GM21515 (cell line): ENCODE results near the gene TRABD2B.

ENCODE experiments used
- ATAC-seq: cut with Tn5 transposase; IDR thresholded peaks from one replicate; pipeline ENCODE4 v1.9.1; 2021; ENCODE audit not compliant: unreplicated experiment

TRABD2B gene

GRCh38 chr1:47856996-47857395, 140.2 kb downstream of the TRABD2B start:
- ATAC-seq: no peak

DNA sequence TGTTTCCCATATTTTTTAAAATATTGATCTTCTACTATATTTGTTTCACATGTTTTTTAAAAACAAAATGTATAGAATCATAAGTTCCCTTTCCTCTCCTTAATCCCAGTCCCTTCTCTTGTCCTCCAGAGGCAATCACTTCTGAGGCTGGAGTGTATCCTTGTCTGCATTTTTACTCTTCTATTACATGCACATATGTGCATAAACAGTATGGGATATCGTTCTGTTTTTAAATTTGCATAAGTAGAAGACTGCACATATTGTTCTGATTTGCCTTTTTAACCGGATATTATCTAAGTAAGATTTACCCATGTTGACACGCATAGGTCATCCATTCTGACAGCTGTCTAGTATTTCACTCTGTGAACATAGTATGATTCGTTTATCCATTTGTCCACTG, 142.0 kb downstream of the TRABD2B start:
- ATAC-seq: no peak

GRCh38 chr1:47854552-47855144, 142.5 kb downstream of the TRABD2B start:
- no peak for ATAC-seq

DNA sequence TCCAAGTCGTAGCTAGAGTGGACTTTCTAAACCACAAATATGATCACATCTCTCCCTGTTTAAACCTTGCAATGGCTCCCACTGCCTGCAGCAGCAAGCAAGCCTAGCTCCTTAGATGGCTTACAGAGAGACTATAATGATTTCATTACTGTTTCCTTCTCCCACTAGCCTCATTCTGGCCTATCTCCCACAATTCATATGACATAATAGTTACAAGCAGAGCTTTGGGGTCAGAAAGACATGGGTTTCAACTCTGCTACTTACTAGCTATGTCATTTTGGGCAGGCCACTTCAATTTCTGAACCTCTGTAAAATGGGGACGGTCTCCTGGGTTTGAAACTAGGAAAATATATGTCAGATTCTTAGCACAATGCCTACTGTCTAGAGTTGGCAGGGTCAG, 143.3 kb downstream of the TRABD2B start:
- ATAC-seq: no peak

- ATAC-seq: no peak
These were observed 144.1 kb downstream of the TRABD2B start for GRCh38 chr1:47853059-47853458.

DNA sequence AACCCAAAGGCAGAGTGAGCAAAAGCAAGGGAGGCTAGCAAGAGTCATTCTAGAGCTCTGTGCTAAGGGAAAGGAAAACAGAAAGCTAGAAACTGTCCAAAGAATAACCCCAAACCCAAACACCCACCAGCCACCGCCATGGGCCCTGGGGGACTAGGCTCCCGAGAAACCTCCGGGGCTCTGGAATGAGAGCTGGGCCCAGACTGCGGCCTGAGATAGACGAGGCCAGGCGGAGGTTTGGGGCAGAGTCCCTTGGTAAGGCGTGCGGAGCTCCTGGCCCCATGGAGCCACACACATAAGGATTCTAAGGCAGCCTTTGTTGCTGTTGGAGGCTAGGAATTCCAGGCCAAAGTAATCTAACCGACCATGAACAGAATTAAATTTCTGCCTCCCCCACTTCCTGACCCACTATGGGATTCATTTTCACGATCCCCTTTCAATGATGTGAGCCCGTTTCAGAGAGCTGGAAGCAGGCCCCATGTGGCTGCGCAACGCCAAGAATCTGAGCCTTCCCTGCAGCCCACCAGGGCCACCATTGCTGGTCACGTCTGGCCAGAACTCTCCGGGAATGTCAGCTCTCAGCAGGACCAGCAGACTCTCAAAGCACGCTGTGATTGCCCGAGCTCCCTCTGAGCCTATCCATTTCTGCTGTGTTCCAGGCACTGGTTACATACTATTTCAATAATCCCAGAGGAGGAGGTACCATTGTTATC, 145.0 kb downstream of the TRABD2B start:
- ATAC-seq: no peak

- no peak for ATAC-seq
These were observed 146.7 kb downstream of the TRABD2B start for GRCh38 chr1:47850451-47850850.

- no peak for ATAC-seq
These were observed 147.5 kb downstream of the TRABD2B start for GRCh38 chr1:47849591-47850261.

- no peak for ATAC-seq
These were observed 148.1 kb downstream of the TRABD2B start for GRCh38 chr1:47849005-47849521.

DNA sequence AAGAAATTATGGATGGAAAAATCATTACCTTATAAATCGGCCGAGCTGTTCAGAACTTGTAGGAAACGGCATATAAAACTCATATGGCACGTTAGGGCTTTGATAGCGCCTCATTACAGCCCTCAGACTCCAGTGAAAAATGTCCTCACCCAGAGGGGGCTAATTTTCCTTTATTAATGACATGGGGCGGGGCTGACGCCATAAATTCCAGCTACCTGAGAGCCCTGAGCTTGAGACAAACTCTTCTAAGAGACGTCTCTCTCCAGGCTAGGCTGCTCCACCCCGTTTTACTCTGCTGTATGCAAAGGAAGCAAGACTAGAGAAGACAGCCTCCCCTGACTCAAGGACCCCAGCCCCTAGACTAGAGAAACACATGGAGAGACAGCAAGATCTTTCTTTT, 149.4 kb downstream of the TRABD2B start:
- no peak for ATAC-seq

GRCh38 chr1:47844558-47844955, 152.6 kb downstream of the TRABD2B start:
- no peak for ATAC-seq

DNA sequence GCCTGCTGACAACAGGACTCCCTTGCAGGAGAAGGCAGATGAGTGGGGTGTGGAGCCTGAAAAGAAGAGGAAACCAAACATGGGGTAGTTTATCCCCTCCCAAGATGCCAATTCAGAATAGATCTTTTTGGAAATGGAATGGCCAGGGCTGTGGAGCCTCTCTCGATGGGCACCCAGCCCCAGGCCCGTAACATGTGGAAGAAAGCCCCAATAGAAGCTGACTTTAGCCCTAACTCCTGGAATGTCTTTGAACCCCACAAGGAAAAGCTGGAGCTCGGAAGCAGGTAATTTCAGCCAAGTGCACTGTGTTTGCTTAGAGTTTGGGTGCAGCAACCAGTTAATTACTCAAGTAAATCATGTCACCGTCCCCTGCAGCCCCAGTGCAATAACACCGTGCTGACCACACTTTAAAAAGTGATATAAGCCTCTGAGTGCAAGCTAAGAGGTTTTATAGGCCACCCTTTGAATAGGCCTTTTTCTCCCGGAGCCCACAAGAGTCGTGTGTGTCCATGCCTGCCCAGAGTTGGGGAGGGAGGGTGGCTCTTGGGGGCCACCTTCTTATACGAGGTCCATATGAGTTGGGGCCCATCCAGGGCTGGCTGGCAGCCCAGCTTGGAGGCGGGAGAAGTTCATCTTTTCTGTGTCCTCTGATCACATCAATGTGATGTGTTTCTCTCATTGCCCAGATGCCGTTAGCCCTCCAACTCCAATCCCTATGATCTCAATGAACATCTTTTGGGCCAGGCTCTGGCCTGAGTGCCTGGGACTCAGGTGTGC, 153.2 kb downstream of the TRABD2B start:
- ATAC-seq: no peak

- no peak for ATAC-seq
These were observed 154.1 kb downstream of the TRABD2B start for GRCh38 chr1:47843059-47843458.

GRCh38 chr1:47842228-47842919, 154.8 kb downstream of the TRABD2B start:
- ATAC-seq: no peak

DNA sequence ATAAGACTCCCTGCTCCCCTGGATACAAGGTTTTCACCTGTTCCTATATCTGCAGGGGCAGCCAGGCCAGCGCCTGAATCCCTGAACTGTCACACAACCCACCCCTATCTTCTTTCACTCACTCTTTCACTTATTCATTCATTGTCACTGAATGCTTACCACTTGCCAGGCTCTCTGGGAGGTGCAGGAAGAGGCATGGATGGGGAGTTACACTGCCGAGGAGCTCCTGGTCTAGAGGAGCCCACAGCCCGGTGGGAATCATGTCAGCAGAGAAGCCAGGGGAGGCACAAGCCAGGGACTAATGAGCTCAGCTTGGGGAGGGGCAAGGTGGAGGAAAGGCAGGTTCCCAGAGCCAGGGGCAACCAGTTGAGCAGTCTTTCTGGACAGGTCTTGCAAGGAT, 155.8 kb downstream of the TRABD2B start:
- no peak for ATAC-seq

GRCh38 chr1:47840393-47841190, 156.6 kb downstream of the TRABD2B start:
- no peak for ATAC-seq

- ATAC-seq: no peak
These were observed 157.8 kb downstream of the TRABD2B start for GRCh38 chr1:47839433-47839760.

DNA sequence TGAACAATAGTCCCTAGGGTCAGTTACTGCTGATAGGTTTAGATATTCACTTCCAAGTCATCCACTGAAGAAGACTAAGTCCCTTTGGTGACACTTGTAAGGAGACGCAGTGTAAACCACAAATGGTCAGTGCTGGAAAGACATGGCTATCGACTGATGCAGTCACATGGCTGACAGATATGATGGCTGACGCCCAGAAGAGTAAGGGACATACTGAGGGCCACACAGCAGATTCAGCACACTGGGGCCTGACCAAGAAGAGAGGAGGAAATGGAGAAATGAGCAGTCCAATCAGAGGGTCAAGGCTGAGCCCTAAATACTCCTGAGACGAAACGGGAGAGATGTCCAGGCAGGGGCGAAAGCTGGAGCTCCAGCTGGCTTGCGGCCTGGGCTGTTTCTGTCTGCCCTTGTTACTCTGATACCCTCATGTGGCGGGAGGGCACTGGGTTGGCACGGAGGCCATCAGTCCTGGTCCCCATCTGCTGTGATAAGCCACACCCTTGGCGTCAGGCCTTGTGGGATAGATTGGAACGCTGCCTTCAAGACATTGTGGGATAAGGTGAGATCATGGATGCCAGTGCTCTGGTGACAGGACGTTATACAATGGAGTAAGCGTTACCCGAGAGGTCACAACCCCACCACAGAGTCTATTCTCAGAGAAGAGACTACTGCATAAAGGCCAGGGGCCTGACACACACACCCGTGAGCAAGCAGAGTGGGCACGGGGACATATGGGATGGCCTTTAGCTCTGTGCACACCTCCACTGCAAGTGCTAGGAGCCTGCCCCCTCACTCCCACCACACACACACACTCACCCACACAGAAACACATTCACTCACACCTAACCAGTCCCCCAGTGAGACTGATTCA, 158.4 kb downstream of the TRABD2B start:
- ATAC-seq: no peak
